AG09309 (cell line): Measurements from ENCODE around the gene ATP1B3.

Source experiments
- DNase-seq: peaks from one replicate; pipeline ENCODE4 v3.0.0-alpha.2; 2010; ENCODE audit warnings: low read depth
- H3K4me3 ChIP-seq: 2 replicates; pipeline ENCODE4 v1.5.1; 2011; ENCODE audit warnings: mild to moderate bottlenecking, low read depth, low read length, moderate library complexity; ENCODE audit not compliant: control insufficient read depth
- CTCF ChIP-seq: IDR thresholded peaks from 2 replicates; pipeline ENCODE4 v1.5.1; 2011; ENCODE audit warnings: mild to moderate bottlenecking, low read depth, low read length, inconsistent platforms; ENCODE audit not compliant: insufficient read depth, control insufficient read depth; ENCODE audit errors: missing control alignments

Gene ATP1B3

GRCh38 chr3:141876381-141876890 lies at the start of gene ATP1B3:
TSS of gene ATP1B3 (plus strand) at chr3:141876643. CDS start at chr3:141876802, 159 bp downstream.
- no peak for TF ChIP-seq CTCF
- peak within 1 kb of the TSS; percentile 62 for H3K4me3 ChIP-seq
- no peak for DNase-seq

- no peak for DNase-seq
- TF ChIP-seq CTCF, result no peak
- H3K4me3 ChIP-seq, result no peak overlapping the region
Measured at GRCh38 chr3:141828487-141828886, 48.0 kb upstream of the ATP1B3 start.

- TF ChIP-seq CTCF, result no peak
- no peak overlapping the region for H3K4me3 ChIP-seq
- DNase-seq, result no peak
Measured at GRCh38 chr3:141828890-141829289, 47.6 kb upstream of the ATP1B3 start.

- no peak for DNase-seq
- no peak for TF ChIP-seq CTCF
- no peak overlapping the region for H3K4me3 ChIP-seq
Measured at GRCh38 chr3:141830508-141830907, 45.9 kb upstream of the ATP1B3 start.

GRCh38 chr3:141834292-141834691 lies 42.2 kb upstream of the ATP1B3 start:
- no peak overlapping the region for H3K4me3 ChIP-seq
- no peak for TF ChIP-seq CTCF

GRCh38 chr3:141835557-141836229 lies 40.8 kb upstream of the ATP1B3 start:
- no peak for DNase-seq
- no peak overlapping the region for H3K4me3 ChIP-seq
- no peak for TF ChIP-seq CTCF

More at GRCh38 chr3:141834292-141834691, 42.2 kb upstream of the ATP1B3 start:
- DNase-seq, result no peak
